Measurements from ENCODE around the gene ADAMTS3. TPM values are rescaled to one million over a fixed set of nuclear protein-coding genes. Genes with fewer than 3 reads are reported as not detected.

ADAMTS3 gene
- total and polyA plus RNA-seq, 9 of the 15 experiments (the other 6 are each of a cell fraction or from before 2014, with no cell fraction given), result 4.0 to 18.0 (median 12.1) TPM

GRCh38 chr4:72378901-72379300, 190.1 kb downstream of the ADAMTS3 start:
- CTCF ChIA-PET (ENCODE audit: low intra/inter-chr PET ratio), result no interaction called here

More at GRCh38 chr4:72378901-72379300, 190.1 kb downstream of the ADAMTS3 start:
- H3K9me3 ChIP-seq (replicated peaks; ENCODE audit: control insufficient read depth, insufficient read depth, low read depth, low read length), result no peaks in the 10 kb centered on the region
- POLR2A ChIA-PET, result no interaction called here
- peaks cover 5 to 16% of the 10 kb centered on the region in 2 experiments; a peak in 3 of 5 replicates for H3K4me1 ChIP-seq (replicated peaks in 1 of 2; ENCODE audit: control insufficient read depth in 2 of 2, insufficient read depth in 2 of 2, low read length in 2 of 2)
- TF ChIP-seq ATF7 (IDR thresholded peaks at IDR 0.05) (no peak), HMBOX1 (IDR thresholded peaks at IDR 0.05) (peak; percentile 93)
- WGBS (ENCODE audit: insufficient coverage, low coverage, missing lambda C conversion rate), result 47% methylated on average over 2 of the region's 2 CpGs
- no peak overlapping the region; the same call in 1 of the 2 replicates for H3K4me2 ChIP-seq (ENCODE audit: insufficient read depth, low read length)
- H3K27ac ChIP-seq (ENCODE audit: extremely low read depth, low read depth, low read length), result no peak overlapping the region
- no TSS peak for BruUV-seq (replicated peaks)
- H3K27me3 ChIP-seq (ENCODE audit: control insufficient read depth in 2 of 2, insufficient read depth in 2 of 2, low read length in 2 of 2), result no peaks in the 10 kb centered on the region
- no peaks in the 10 kb centered on the region for H3K9me1 ChIP-seq (ENCODE audit: control insufficient read depth, insufficient read depth, low read length)
- H3K79me2 ChIP-seq (ENCODE audit: control insufficient read depth, insufficient read depth, low read length), result no peaks in the 10 kb centered on the region
- no peak overlapping the region for H3K9ac ChIP-seq (ENCODE audit: insufficient read depth in 1 of 2, low read depth in 2 of 2, low read length in 2 of 2)
- H3K4me3 ChIP-seq, result no peak overlapping the region
- intact Hi-C loops (cut with micrococcal nuclease) (no loop called here), in situ Hi-C loops (cut with MboI) (no loop called here)
- ATAC-seq, result peak; percentile 39; the same call in 1 of the 3 replicates
- peak in 1 of 4 experiments; percentile 9 for DNase-seq (ENCODE audit: extremely low read depth in 1 of 4, low spot score in 3 of 4)
- no peak overlapping the region; the same call in 1 of the 2 replicates for H2AFZ ChIP-seq (ENCODE audit: low read depth, low read length)
- no peak for FAIRE-seq
- H3K36me3 ChIP-seq (ENCODE audit: control insufficient read depth, insufficient read depth, low read length), result 0 out of 3 replicates have a peak, but pooled peaks cover 2% of the 10 kb centered on the region
- no peaks in the 10 kb centered on the region for H4K20me1 ChIP-seq (replicated peaks; ENCODE audit: control insufficient read depth, insufficient read depth, low read length)

Data from K562 (cell line).